Prostate gland (tissue), 2 donors: Measurements from ENCODE around the gene RAB3B. TPM values are rescaled to one million over a fixed set of nuclear protein-coding genes. Genes with fewer than 3 reads are reported as not detected.

ENCODE experiments used
- DNase-seq: peaks from one replicate; pipeline ENCODE4 v3.0.0-alpha.2; 2019; ENCODE audit warnings: low spot score
- H3K27ac ChIP-seq, 2 donors: fragments of 200-600 bp; sonication (generic); 2 replicates each; pipeline ENCODE4 v1.5.1; 2017 to 2019
- H3K27me3 ChIP-seq: fragments of 200-600 bp; sonication (generic); replicated peaks from 2 replicates; pipeline ENCODE4 v1.5.1; 2019; ENCODE audit not compliant: insufficient read depth
- H3K36me3 ChIP-seq, 2 donors: fragments of 200-600 bp; sonication (generic); 1 replicate in 1 of 2; 2 replicates in 1 of 2; pipeline versions ENCODE4 v1.5.1 to v1.8.1; 2017 to 2019
- H3K4me1 ChIP-seq: fragments of 200-600 bp; sonication (generic); replicated peaks from 2 replicates; pipeline ENCODE4 v1.5.1; 2019
- H3K4me3 ChIP-seq, 2 donors: fragments of 200-600 bp; sonication (generic); 2 replicates each; pipeline ENCODE4 v1.5.1; 2017 to 2019
- H3K9me3 ChIP-seq: fragments of 200-600 bp; sonication (generic); 2 replicates; pipeline ENCODE4 v1.5.1; 2017
- POLR2A ChIP-seq: fragments of 450-650 bp; IDR thresholded peaks from one replicate; pipeline ENCODE4 v1.6.1; 2016; ENCODE audit warnings: antibody characterized with exemption, mild to moderate bottlenecking
- POLR2AphosphoS5 ChIP-seq: sonication (generic); formaldehyde crosslinking; IDR thresholded peaks from one replicate; pipeline ENCODE4 v1.6.1; 2017; ENCODE audit warnings: antibody characterized with exemption
- WGBS: methylation state at CpG from one replicate; pipeline ENCODE4 v1.1.5; 2018; 5-methylcytosine and 5-hydroxymethylcytosine counted together
- intact Hi-C: fragments of 100-400 bp; cut with DNase I; formaldehyde crosslinking; loops from one replicate; pipeline ENCODE4 v1.14.2; 2022
- total RNA-seq, 2 donors: library from RNA; depleted of rRNA; stranded (reverse); fragments of >200 nt; gene quantifications; one replicate each; pipeline ENCODE4 v1.1.0, GENCODE V29; 2016
- TF ChIP-seq, protein P1 (sequence below), 4 experiments: fragments of 200-600 bp in 2 of 4; fragments of 450-650 bp in 2 of 4; sonication (generic) in 2 of 4; IDR thresholded peaks; 1 replicate in 3 of 4; 2 replicates in 1 of 4; pipeline ENCODE4 v1.5.1; 2016 to 2019; ENCODE audit warnings: antibody characterized with exemption in 4 of 4, mild to moderate bottlenecking in 2 of 4, moderate library complexity in 2 of 4

The RAB3B gene
- total RNA-seq, 2 donors from 2014 or later = 8.5 to 23.6 TPM

GRCh38 chr1:51966559-51966958 lies 23.9 kb downstream of the RAB3B start:
- Histone ChIP-seq H3K27me3 (no peaks in the 10 kb centered on the region), H3K4me1 (no peaks in the 10 kb centered on the region), H3K9me3 (no peaks in the 10 kb centered on the region), H3K36me3 (no peaks in the 10 kb centered on the region), H3K4me3 (no peak overlapping the region), H3K27ac (no peak overlapping the region)
- 93% methylated on average over 2 of the region's 2 CpGs for WGBS
- no peak for DNase-seq
- intact Hi-C loops = no loop called here
- no peak for TF ChIP-seq POLR2AphosphoS5
- no peak for TF ChIP-seq POLR2A
- TF ChIP-seq, protein P1, sequence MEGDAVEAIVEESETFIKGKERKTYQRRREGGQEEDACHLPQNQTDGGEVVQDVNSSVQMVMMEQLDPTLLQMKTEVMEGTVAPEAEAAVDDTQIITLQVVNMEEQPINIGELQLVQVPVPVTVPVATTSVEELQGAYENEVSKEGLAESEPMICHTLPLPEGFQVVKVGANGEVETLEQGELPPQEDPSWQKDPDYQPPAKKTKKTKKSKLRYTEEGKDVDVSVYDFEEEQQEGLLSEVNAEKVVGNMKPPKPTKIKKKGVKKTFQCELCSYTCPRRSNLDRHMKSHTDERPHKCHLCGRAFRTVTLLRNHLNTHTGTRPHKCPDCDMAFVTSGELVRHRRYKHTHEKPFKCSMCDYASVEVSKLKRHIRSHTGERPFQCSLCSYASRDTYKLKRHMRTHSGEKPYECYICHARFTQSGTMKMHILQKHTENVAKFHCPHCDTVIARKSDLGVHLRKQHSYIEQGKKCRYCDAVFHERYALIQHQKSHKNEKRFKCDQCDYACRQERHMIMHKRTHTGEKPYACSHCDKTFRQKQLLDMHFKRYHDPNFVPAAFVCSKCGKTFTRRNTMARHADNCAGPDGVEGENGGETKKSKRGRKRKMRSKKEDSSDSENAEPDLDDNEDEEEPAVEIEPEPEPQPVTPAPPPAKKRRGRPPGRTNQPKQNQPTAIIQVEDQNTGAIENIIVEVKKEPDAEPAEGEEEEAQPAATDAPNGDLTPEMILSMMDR (IDR thresholded peaks at IDR 0.05) = no peak

GRCh38 chr1:51964309-51964696 lies 26.2 kb downstream of the RAB3B start:
- no peaks in the 10 kb centered on the region for H3K36me3 ChIP-seq
- no peaks in the 10 kb centered on the region for H3K9me3 ChIP-seq
- no peaks in the 10 kb centered on the region for H3K4me1 ChIP-seq
- intact Hi-C loops = no loop called here
- TF ChIP-seq POLR2AphosphoS5 = no peak
- TF ChIP-seq, protein P1 (IDR thresholded peaks at IDR 0.05) = no peak
- TF ChIP-seq POLR2A = no peak
- H3K4me3 ChIP-seq = no peak overlapping the region
- no peak for DNase-seq
- no peak overlapping the region for H3K27ac ChIP-seq
- 88% methylated on average over 4 of the region's 4 CpGs for WGBS
- no peaks in the 10 kb centered on the region for H3K27me3 ChIP-seq

DNA sequence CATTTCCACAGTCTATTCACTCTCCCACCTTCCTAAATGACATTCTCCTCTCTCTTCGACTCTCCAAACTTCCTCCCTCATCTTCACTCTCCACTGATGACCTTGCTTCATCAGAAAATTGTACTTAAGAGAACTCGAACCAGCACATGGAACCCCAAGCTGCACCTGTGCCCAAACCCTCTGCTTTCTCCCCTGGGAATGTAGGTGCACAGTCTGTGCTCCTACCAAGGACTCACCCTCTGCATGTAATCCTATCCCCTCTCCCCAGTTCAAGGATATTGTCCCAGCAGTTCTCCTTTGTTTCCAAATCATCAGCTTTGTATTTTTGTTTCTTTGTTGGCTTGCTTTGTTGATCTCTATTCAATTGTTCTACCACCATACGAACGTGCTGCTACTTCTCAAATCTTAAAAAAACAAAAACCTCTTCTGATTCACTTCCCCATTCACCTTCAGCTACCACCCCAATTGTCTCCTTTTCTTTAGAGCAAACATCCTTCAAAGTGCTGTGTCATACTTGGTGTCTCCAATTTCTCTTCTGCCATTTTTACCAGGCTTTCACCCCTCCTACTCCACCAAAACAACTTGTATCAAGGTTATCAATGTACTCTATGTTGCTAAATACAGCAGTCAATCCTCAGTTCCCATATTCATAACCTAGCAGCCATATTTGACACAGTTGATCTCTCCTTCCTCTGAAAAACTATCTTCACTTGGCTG lies 26.8 kb downstream of the RAB3B start:
- intact Hi-C loops = no loop called here
- Histone ChIP-seq H3K4me1 (no peaks in the 10 kb centered on the region), H3K4me3 (no peak overlapping the region), H3K27me3 (no peaks in the 10 kb centered on the region), H3K27ac (no peak overlapping the region), H3K36me3 (no peaks in the 10 kb centered on the region), H3K9me3 (no peaks in the 10 kb centered on the region)
- WGBS = 59% methylated on average over 4 of the region's 4 CpGs
- TF ChIP-seq POLR2A (no peak), POLR2AphosphoS5 (no peak)
- TF ChIP-seq, protein P1 (IDR thresholded peaks at IDR 0.05) = no peak
- DNase-seq = no peak

- no peak for DNase-seq
- no peak for TF ChIP-seq POLR2AphosphoS5
- no peak for TF ChIP-seq POLR2A
- TF ChIP-seq, protein P1 (IDR thresholded peaks at IDR 0.05) = no peak
- H3K36me3 ChIP-seq = no peaks in the 10 kb centered on the region
- no peaks in the 10 kb centered on the region for H3K9me3 ChIP-seq
- H3K4me3 ChIP-seq = no peak overlapping the region
- H3K27me3 ChIP-seq = no peaks in the 10 kb centered on the region
- no peaks in the 10 kb centered on the region for H3K4me1 ChIP-seq
- 63% methylated on average over 4 of the region's 4 CpGs for WGBS
- no peak overlapping the region for H3K27ac ChIP-seq
- intact Hi-C loops = no loop called here
Observed at GRCh38 chr1:51962486-51963356, 27.8 kb downstream of the RAB3B start.
